ENCODE results near the gene PCDHA4.

Gene PCDHA4

GRCh38 chr5:140857987-140858240, 51.0 kb downstream of the PCDHA4 start:
- peaks cover 2 to 26% (median 7%) of the 10 kb centered on the region in 5 experiments for H3K27me3 ChIP-seq (replicated peaks in 2 of 5; ENCODE audit: control insufficient read depth in 4 of 5, insufficient read depth in 5 of 5, low read length in 4 of 5)
- no peak overlapping the region for H3K4me3 ChIP-seq (ENCODE audit: control insufficient read depth in 1 of 7, extremely low read depth in 1 of 7, insufficient read depth in 4 of 7, low read depth in 2 of 7, low read length in 6 of 7)
- H3K27ac ChIP-seq (ENCODE audit: insufficient read depth in 1 of 2, low read depth in 1 of 2, low read length in 2 of 2, poor library complexity in 1 of 2, severe bottlenecking in 2 of 2), result no peak overlapping the region
- peaks cover 7 to 50% (median 45%) of the 10 kb centered on the region in 5 experiments for H3K9me3 ChIP-seq (ENCODE audit: control extremely low read depth in 1 of 5, control insufficient read depth in 4 of 5, insufficient read depth in 2 of 5, low read depth in 1 of 5, low read length in 4 of 5)
- H3K4me1 ChIP-seq (ENCODE audit: control extremely low read depth in 1 of 4, control insufficient read depth in 4 of 4, insufficient read depth in 4 of 4, low read length in 3 of 4), result no peaks in the 10 kb centered on the region
- POLR2A ChIA-PET, result no interaction called here
- no peaks in the 10 kb centered on the region for H3K36me3 ChIP-seq (ENCODE audit: control insufficient read depth in 4 of 4, insufficient read depth in 4 of 4, low read length in 3 of 4)
- WGBS (ENCODE audit: insufficient coverage), result 51% methylated on average over 22 of the region's 22 CpGs
- CTCF ChIA-PET, result no interaction called here
- no peak for DNase-seq

- Histone ChIP-seq H3K9me3 (ENCODE audit: control extremely low read depth in 1 of 5, control insufficient read depth in 4 of 5, insufficient read depth in 2 of 5, low read depth in 1 of 5, low read length in 4 of 5) (peaks cover 2 to 29% (median 28%) of the 10 kb centered on the region in 5 experiments), H3K27me3 (replicated peaks in 2 of 5; ENCODE audit: control insufficient read depth in 4 of 5, insufficient read depth in 5 of 5, low read length in 4 of 5) (peaks cover 0 to 16% (median 4%) of the 10 kb centered on the region in 5 experiments), H3K4me1 (ENCODE audit: control extremely low read depth in 1 of 4, control insufficient read depth in 4 of 4, insufficient read depth in 4 of 4, low read length in 3 of 4) (no peaks in the 10 kb centered on the region), H3K36me3 (ENCODE audit: control insufficient read depth in 4 of 4, insufficient read depth in 4 of 4, low read length in 3 of 4) (no peaks in the 10 kb centered on the region), H3K4me3 (ENCODE audit: control insufficient read depth in 1 of 7, extremely low read depth in 1 of 7, insufficient read depth in 4 of 7, low read depth in 2 of 7, low read length in 6 of 7) (no peak overlapping the region), H3K27ac (ENCODE audit: insufficient read depth in 1 of 2, low read depth in 1 of 2, low read length in 2 of 2, poor library complexity in 1 of 2, severe bottlenecking in 2 of 2) (no peak overlapping the region)
- 41% methylated on average over 75 of the region's 76 CpGs for WGBS (ENCODE audit: insufficient coverage)
- ChIA-PET CTCF (no interaction called here), POLR2A (no interaction called here)
- no peak for DNase-seq
Observed at GRCh38 chr5:140862441-140863295, 55.8 kb downstream of the PCDHA4 start.
